ENCODE results near the gene SLC25A14. TPM values are rescaled to one million over a fixed set of nuclear protein-coding genes. Genes with fewer than 3 reads are reported as not detected.

Gene SLC25A14
- total and polyA plus RNA-seq, 2 donors (not counting 1 experiment from before 2014, with no cell fraction given), result 11.2 to 15.2 TPM

DNA sequence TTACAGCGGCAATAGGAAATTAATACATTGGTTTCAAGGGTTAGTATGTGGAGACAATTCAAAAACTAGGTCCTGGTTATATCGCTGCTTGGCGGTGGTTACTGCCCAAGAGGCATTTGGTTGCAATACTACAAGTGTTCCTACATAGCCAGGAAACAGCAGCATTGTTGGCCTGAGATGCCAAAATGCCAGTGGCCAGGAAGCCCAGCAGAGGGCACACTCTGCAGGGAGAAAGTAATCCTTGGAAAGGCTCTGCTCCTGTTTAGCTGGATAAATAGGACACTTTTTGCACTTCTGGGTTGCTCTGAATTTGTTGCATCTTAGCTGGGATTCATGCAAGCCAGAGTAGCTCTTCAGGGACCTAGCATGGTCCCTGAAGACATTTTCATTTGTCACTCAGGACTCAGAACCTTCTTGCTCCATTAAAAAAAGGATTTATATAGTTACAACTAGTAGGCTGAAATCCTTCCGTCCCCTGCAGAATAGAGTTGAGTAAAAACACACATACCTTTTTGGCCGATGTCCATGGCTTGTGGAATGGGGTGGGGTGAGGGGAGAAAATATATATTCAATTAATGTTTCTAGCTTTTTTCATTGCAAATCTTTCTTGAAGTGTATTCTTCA is 53.8 kb downstream of the SLC25A14 start:
- Histone ChIP-seq H3K27ac (ENCODE audit: insufficient read depth, low read length) (no peak overlapping the region), H3K27me3 (ENCODE audit: control insufficient read depth, insufficient read depth, low read length) (no peaks in the 10 kb centered on the region), H3K9ac (ENCODE audit: insufficient read depth, low read length) (no peak overlapping the region), H3K9me3 (ENCODE audit: control insufficient read depth, insufficient read depth, low read depth, low read length) (no peaks in the 10 kb centered on the region), H2AFZ (ENCODE audit: low read length) (no peak overlapping the region), H3K4me3 (replicated peaks in 1 of 4; ENCODE audit: control extremely low read depth in 1 of 4, insufficient read depth in 1 of 4, low read depth in 3 of 4, low read length in 4 of 4) (no peak overlapping the region), H3K79me2 (ENCODE audit: control insufficient read depth, insufficient read depth, low read length) (no peaks in the 10 kb centered on the region), H4K20me1 (ENCODE audit: control insufficient read depth, extremely low read depth, insufficient read depth, low read length) (no peaks in the 10 kb centered on the region), H3K4me2 (ENCODE audit: extremely low read depth, insufficient read depth, low read length) (no peak overlapping the region), H3K36me3 (ENCODE audit: control insufficient read depth, insufficient read depth, low read length) (no peaks in the 10 kb centered on the region), H3K4me1 (ENCODE audit: control insufficient read depth, extremely low read depth, insufficient read depth, low read length) (no peaks in the 10 kb centered on the region)
- peak; percentile 27 to 50 for DNase-seq (ENCODE audit: low read depth in 2 of 2)
- TF ChIP-seq, protein P1, sequence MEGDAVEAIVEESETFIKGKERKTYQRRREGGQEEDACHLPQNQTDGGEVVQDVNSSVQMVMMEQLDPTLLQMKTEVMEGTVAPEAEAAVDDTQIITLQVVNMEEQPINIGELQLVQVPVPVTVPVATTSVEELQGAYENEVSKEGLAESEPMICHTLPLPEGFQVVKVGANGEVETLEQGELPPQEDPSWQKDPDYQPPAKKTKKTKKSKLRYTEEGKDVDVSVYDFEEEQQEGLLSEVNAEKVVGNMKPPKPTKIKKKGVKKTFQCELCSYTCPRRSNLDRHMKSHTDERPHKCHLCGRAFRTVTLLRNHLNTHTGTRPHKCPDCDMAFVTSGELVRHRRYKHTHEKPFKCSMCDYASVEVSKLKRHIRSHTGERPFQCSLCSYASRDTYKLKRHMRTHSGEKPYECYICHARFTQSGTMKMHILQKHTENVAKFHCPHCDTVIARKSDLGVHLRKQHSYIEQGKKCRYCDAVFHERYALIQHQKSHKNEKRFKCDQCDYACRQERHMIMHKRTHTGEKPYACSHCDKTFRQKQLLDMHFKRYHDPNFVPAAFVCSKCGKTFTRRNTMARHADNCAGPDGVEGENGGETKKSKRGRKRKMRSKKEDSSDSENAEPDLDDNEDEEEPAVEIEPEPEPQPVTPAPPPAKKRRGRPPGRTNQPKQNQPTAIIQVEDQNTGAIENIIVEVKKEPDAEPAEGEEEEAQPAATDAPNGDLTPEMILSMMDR (conservative IDR thresholded peaks at IDR 0.05 in 1 of 2, IDR thresholded peaks at IDR 0.05 in 1 of 2; ENCODE audit: low read depth in 1 of 2, low read length in 2 of 2), result peak; percentile 60 to 78
- no peak for TF ChIP-seq EZH2 (IDR thresholded peaks at IDR 0.05; ENCODE audit: low read length, missing control alignments)

DNA sequence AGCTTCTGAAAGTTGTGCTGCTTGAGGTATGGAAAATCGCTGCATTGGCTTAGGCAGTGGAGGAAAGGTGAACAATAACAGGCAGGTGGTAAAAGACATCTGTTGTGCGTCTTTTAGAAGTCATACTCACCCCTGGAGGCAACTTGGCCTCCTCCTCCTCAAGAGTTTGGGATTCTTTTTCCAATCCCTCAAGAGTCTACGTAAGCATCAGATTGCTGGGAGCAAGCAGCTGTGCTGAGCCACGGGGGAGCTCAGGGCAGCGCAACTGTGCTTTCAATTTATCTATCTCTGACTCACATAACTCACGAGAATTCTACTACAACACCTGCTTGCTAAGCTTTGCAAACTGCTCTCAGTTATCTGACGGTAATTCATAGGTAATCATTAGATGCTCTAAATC is 55.6 kb downstream of the SLC25A14 start:
- no peaks in the 10 kb centered on the region for H3K79me2 ChIP-seq (ENCODE audit: control insufficient read depth, insufficient read depth, low read length)
- TF ChIP-seq, protein P1 (conservative IDR thresholded peaks at IDR 0.05 in 1 of 2, IDR thresholded peaks at IDR 0.05 in 1 of 2; ENCODE audit: low read depth in 1 of 2, low read length in 2 of 2), result no peak
- TF ChIP-seq EZH2 (IDR thresholded peaks at IDR 0.05; ENCODE audit: low read length, missing control alignments), result no peak
- no peak for DNase-seq (ENCODE audit: low read depth in 2 of 2)
- no peaks in the 10 kb centered on the region for H3K27me3 ChIP-seq (ENCODE audit: control insufficient read depth, insufficient read depth, low read length)
- no peak overlapping the region for H3K9ac ChIP-seq (ENCODE audit: insufficient read depth, low read length)
- H3K36me3 ChIP-seq (ENCODE audit: control insufficient read depth, insufficient read depth, low read length), result no peaks in the 10 kb centered on the region
- H3K4me2 ChIP-seq (ENCODE audit: extremely low read depth, insufficient read depth, low read length), result no peak overlapping the region
- no peak overlapping the region for H3K27ac ChIP-seq (ENCODE audit: insufficient read depth, low read length)
- no peaks in the 10 kb centered on the region for H4K20me1 ChIP-seq (ENCODE audit: control insufficient read depth, extremely low read depth, insufficient read depth, low read length)
- no peaks in the 10 kb centered on the region for H3K4me1 ChIP-seq (ENCODE audit: control insufficient read depth, extremely low read depth, insufficient read depth, low read length)
- H3K4me3 ChIP-seq (replicated peaks in 1 of 4; ENCODE audit: control extremely low read depth in 1 of 4, insufficient read depth in 1 of 4, low read depth in 3 of 4, low read length in 4 of 4), result no peak overlapping the region
- no peak overlapping the region for H2AFZ ChIP-seq (ENCODE audit: low read length)
- H3K9me3 ChIP-seq (ENCODE audit: control insufficient read depth, insufficient read depth, low read depth, low read length), result no peaks in the 10 kb centered on the region

DNA sequence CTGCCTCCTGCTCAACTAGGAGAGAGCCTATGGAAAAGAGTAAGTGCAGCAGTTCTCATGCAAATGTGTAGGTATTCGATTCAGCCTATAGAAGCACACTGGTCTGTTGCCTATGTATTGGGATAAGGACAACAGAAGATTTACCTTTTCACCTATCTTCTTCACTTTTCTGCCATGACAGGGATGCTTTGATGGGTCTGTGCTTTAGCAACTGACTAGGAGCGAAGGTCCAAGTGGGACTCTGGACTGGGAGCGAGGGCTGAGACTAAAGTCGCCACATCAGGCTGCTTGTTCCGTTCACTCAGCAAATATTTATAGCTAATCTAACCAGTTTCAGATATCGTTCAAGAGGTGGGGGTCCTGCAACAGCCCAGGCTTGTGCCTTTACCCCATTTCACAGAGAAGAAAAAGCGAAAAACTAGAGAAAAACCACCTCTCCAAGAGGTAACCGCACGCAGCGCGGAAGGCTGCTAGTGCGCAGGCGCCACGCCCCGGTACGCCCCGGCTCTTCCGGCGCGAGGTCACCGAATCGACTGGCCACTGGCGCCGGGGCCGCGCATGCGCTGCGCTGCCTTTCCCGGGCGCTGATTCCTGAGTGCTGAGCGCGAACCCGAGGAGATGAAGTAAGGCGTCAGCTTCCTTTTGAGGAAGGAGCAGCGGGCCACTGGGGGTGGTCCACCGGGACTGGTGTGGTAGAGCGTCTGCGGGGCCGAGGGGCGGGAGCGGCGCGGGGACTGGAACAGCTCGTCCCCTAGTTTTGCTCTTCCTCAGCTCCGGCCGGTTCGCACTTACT is 61.9 kb downstream of the SLC25A14 start, which contains the start of gene RBMX2:
Gene RBMX2, plus strand, starts transcription at position 573 of the 793 bp plus-strand sequence. Its CDS starts 46 bp downstream, at position 619.
- DNase-seq (ENCODE audit: low read depth in 2 of 2), result peak; percentile 62 to 72
- Histone ChIP-seq H3K9ac (ENCODE audit: insufficient read depth, low read length) (peak within 1 kb of the TSS; percentile 62), H3K36me3 (ENCODE audit: control insufficient read depth, insufficient read depth, low read length) (peaks cover 2% of the 10 kb centered on the region), H3K27me3 (ENCODE audit: control insufficient read depth, insufficient read depth, low read length) (no peaks in the 10 kb centered on the region), H3K79me2 (ENCODE audit: control insufficient read depth, insufficient read depth, low read length) (peaks cover 8% of the 10 kb centered on the region), H3K4me2 (ENCODE audit: extremely low read depth, insufficient read depth, low read length) (peak within 1 kb of the TSS; percentile 79), H3K4me1 (ENCODE audit: control insufficient read depth, extremely low read depth, insufficient read depth, low read length) (no peaks in the 10 kb centered on the region), H2AFZ (ENCODE audit: low read length) (peak within 1 kb of the TSS; percentile 81), H3K27ac (ENCODE audit: insufficient read depth, low read length) (peak within 1 kb of the TSS; percentile 50), H4K20me1 (ENCODE audit: control insufficient read depth, extremely low read depth, insufficient read depth, low read length) (no peaks in the 10 kb centered on the region), H3K4me3 (replicated peaks in 1 of 4; ENCODE audit: control extremely low read depth in 1 of 4, insufficient read depth in 1 of 4, low read depth in 3 of 4, low read length in 4 of 4) (peak within 1 kb of the TSS; percentile 47 to 91 (median 63)), H3K9me3 (ENCODE audit: control insufficient read depth, insufficient read depth, low read depth, low read length) (no peaks in the 10 kb centered on the region)
- TF ChIP-seq, protein P1 (conservative IDR thresholded peaks at IDR 0.05 in 1 of 2, IDR thresholded peaks at IDR 0.05 in 1 of 2; ENCODE audit: low read depth in 1 of 2, low read length in 2 of 2), result no peak
- TF ChIP-seq EZH2 (IDR thresholded peaks at IDR 0.05; ENCODE audit: low read length, missing control alignments), result no peak

All from fibroblast of lung (primary cell).